HS-5 (cell line): ENCODE data around the gene ERCC6L.
A peak's percentile ranks its signal among the peaks of the same experiment; 100 is the strongest.
"Not testable (repeated sequence)": the region's sequence is repeated elsewhere in the genome, so short reads cannot be mapped to it uniquely, and the experiment has no call there.

ENCODE experiments used
- DNase-seq: peaks from one replicate; pipeline ENCODE4 v3.0.0-alpha.2; 2012; ENCODE audit warnings: low read depth

ERCC6L gene

GRCh38 chrX:72245461-72246089, 6.7 kb upstream of the ERCC6L start:
- DNase-seq = no peak

GRCh38 chrX:72243472-72243871, 4.6 kb upstream of the ERCC6L start:
- DNase-seq = no peak

- DNase-seq = no peak
Observed at GRCh38 chrX:72240976-72241375, 2.1 kb upstream of the ERCC6L start.

- DNase-seq = no peak
Observed at GRCh38 chrX:72238183-72238582, 644 bp downstream of the ERCC6L start.

- DNase-seq = no peak
Observed at GRCh38 chrX:72236841-72237240, 2.0 kb downstream of the ERCC6L start.

GRCh38 chrX:72230290-72230689, 8.5 kb downstream of the ERCC6L start:
- DNase-seq = no peak

- not testable (repeated sequence) for DNase-seq
Observed at GRCh38 chrX:72220375-72220774, 18.5 kb downstream of the ERCC6L start.

- DNase-seq = no peak
Observed at GRCh38 chrX:72216973-72217372, 21.9 kb downstream of the ERCC6L start.

GRCh38 chrX:72208126-72208800, 30.6 kb downstream of the ERCC6L start:
- no peak for DNase-seq

GRCh38 chrX:72207366-72207765, 31.5 kb downstream of the ERCC6L start:
- DNase-seq = no peak

GRCh38 chrX:72205706-72206105, 33.1 kb downstream of the ERCC6L start:
- no peak for DNase-seq

- no peak for DNase-seq
Observed at GRCh38 chrX:72203421-72203820, 35.4 kb downstream of the ERCC6L start.

- no peak for DNase-seq
Observed at GRCh38 chrX:72202792-72203401, 35.9 kb downstream of the ERCC6L start.

GRCh38 chrX:72201836-72202536, 36.8 kb downstream of the ERCC6L start:
- DNase-seq = peak; percentile 58

GRCh38 chrX:72182924-72183323, 55.9 kb downstream of the ERCC6L start:
- no peak for DNase-seq

- DNase-seq = peak; percentile 87
Observed at GRCh38 chrX:72181178-72182125, 57.4 kb downstream of the ERCC6L start, which contains the start of gene PIN4. Gene PIN4, plus strand, starts transcription at chrX:72181757. Its CDS starts 29 bp downstream, at chrX:72181786.

- no peak for DNase-seq
Observed at GRCh38 chrX:72180539-72180938, 58.3 kb downstream of the ERCC6L start.

GRCh38 chrX:72176981-72177380, 61.8 kb downstream of the ERCC6L start:
- DNase-seq = no peak

- DNase-seq = not testable (repeated sequence)
Observed at GRCh38 chrX:72176289-72176688, 62.5 kb downstream of the ERCC6L start.

GRCh38 chrX:72169008-72169728, 69.7 kb downstream of the ERCC6L start:
- no peak for DNase-seq

GRCh38 chrX:72165551-72165950, 73.3 kb downstream of the ERCC6L start:
- no peak for DNase-seq
